Measurements from ENCODE around the gene NKRF.

Gene NKRF

DNA sequence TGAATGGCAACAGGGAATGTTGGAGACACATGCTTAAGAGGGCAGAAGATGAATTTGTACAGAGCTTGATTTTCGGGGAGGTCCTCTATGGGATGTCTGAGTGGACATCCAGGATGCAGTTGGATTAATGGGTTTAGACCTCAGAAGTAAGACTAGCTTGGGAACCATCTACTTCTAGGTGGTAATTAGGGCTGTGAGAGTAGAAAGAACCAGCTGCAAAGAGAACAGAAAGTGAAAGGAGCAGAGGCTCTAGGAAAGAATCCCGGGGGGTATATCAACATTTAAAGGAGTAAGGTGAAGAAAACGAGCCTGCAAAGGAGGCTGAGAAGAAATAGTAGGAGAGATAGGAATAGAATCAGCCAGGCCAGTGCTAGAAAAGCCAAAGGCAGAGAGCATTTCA is 29.0 kb upstream of the NKRF start:
- Histone ChIP-seq H3K4me2 (ENCODE audit: low read depth, low read length, poor library complexity, severe bottlenecking) (no peak overlapping the region), H3K79me2 (ENCODE audit: insufficient read depth, low read length) (no peaks in the 10 kb centered on the region), H3K9ac (ENCODE audit: low read depth, low read length, poor library complexity, severe bottlenecking) (no peak overlapping the region), H3K36me3 (ENCODE audit: insufficient read depth, low read length) (peaks cover 81% of the 10 kb centered on the region; the same call in 1 of the 2 replicates), H3K9me2 (replicated peaks; ENCODE audit: low read depth, low read length) (no peaks in the 10 kb centered on the region), H3K4me1 (ENCODE audit: insufficient read depth, low read length, poor library complexity, severe bottlenecking) (no peaks in the 10 kb centered on the region), H3K27me3 (ENCODE audit: insufficient read depth, low read length, poor library complexity, severe bottlenecking) (no peaks in the 10 kb centered on the region), H4K20me1 (ENCODE audit: insufficient read depth, low read length, poor library complexity, severe bottlenecking) (no peaks in the 10 kb centered on the region), H3K9me3 (ENCODE audit: insufficient read depth, low read depth, low read length) (no peaks in the 10 kb centered on the region), H3K4me3 (ENCODE audit: low read length, poor library complexity, severe bottlenecking) (no peak overlapping the region), H3F3A (ENCODE audit: low read depth) (no peaks in the 10 kb centered on the region), H2AFZ (ENCODE audit: low read length) (no peak overlapping the region)
- TF ChIP-seq, protein P1, sequence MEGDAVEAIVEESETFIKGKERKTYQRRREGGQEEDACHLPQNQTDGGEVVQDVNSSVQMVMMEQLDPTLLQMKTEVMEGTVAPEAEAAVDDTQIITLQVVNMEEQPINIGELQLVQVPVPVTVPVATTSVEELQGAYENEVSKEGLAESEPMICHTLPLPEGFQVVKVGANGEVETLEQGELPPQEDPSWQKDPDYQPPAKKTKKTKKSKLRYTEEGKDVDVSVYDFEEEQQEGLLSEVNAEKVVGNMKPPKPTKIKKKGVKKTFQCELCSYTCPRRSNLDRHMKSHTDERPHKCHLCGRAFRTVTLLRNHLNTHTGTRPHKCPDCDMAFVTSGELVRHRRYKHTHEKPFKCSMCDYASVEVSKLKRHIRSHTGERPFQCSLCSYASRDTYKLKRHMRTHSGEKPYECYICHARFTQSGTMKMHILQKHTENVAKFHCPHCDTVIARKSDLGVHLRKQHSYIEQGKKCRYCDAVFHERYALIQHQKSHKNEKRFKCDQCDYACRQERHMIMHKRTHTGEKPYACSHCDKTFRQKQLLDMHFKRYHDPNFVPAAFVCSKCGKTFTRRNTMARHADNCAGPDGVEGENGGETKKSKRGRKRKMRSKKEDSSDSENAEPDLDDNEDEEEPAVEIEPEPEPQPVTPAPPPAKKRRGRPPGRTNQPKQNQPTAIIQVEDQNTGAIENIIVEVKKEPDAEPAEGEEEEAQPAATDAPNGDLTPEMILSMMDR (conservative IDR thresholded peaks at IDR 0.05; ENCODE audit: low read length): no peak
- no peak for TF ChIP-seq EZH2phosphoT487 (IDR thresholded peaks at IDR 0.05; ENCODE audit: borderline replicate concordance)

DNA sequence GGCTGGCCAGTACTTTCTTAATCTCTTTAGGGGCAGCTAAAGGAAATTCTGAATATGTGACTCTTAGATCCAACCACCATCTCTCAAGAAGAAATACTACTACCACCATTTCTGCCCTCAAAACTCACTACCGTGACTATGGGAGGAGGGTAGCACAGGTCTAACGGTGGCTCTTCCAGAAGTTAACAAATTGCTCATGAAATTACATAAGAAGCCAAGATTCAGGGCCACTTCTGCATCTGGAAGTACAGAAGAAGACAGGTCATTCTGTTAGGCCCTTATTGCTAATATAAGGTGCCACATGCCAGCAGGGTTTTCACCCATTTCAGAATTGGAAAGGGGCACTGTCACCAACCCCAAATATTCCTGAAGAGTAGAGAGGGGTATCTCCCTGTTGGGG is 19.6 kb upstream of the NKRF start:
- H3K9me2 ChIP-seq (replicated peaks; ENCODE audit: low read depth, low read length): no peaks in the 10 kb centered on the region
- H3K9ac ChIP-seq (ENCODE audit: low read depth, low read length, poor library complexity, severe bottlenecking): no peak overlapping the region
- H4K20me1 ChIP-seq (ENCODE audit: insufficient read depth, low read length, poor library complexity, severe bottlenecking): no peaks in the 10 kb centered on the region
- H3K4me3 ChIP-seq (ENCODE audit: low read length, poor library complexity, severe bottlenecking): no peak overlapping the region
- H3F3A ChIP-seq (ENCODE audit: low read depth): no peaks in the 10 kb centered on the region
- H3K4me2 ChIP-seq (ENCODE audit: low read depth, low read length, poor library complexity, severe bottlenecking): no peak overlapping the region
- H3K79me2 ChIP-seq (ENCODE audit: insufficient read depth, low read length): no peaks in the 10 kb centered on the region
- no peak overlapping the region for H2AFZ ChIP-seq (ENCODE audit: low read length)
- no peaks in the 10 kb centered on the region for H3K27me3 ChIP-seq (ENCODE audit: insufficient read depth, low read length, poor library complexity, severe bottlenecking)
- TF ChIP-seq EZH2phosphoT487 (IDR thresholded peaks at IDR 0.05; ENCODE audit: borderline replicate concordance): no peak
- TF ChIP-seq, protein P1 (conservative IDR thresholded peaks at IDR 0.05; ENCODE audit: low read length): no peak
- no peaks in the 10 kb centered on the region for H3K4me1 ChIP-seq (ENCODE audit: insufficient read depth, low read length, poor library complexity, severe bottlenecking)
- H3K9me3 ChIP-seq (ENCODE audit: insufficient read depth, low read depth, low read length): no peaks in the 10 kb centered on the region
- peaks cover 65% of the 10 kb centered on the region; the same call in 1 of the 2 replicates for H3K36me3 ChIP-seq (ENCODE audit: insufficient read depth, low read length)

DNA sequence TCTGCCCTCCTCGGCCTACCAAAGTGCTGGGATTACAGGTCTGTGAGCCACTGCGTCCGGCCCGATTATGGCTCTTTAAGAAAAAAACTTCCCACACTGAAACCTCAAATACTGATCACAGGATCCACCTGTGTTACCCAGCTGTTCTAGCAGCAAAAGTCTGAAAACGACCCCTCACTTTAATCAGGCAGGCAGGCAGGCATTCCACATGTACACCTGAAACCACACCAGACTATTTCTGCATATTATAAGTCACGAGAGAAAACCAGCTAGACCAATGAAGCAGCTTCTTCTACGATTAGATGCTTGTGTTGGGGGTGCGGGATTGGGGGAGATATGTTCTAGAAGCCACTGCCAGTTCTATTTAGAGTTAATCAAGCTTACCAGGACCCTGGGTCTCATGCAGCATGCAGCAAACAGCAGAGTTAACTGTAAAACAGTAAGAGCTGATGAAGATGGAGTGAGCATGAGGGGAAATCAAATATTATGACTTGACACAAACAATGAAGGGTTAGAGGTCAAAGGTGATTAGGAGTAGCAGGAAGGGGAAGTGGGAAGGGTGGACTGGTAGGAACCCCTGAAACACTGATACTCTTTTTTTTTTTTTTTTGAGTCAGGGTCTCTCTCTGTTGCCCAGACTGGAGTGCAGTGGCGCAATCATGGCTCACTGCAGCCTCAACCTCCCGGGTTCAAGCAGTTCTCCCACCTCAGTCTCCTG is 18.9 kb upstream of the NKRF start:
- H3K4me1 ChIP-seq (ENCODE audit: insufficient read depth, low read length, poor library complexity, severe bottlenecking): no peaks in the 10 kb centered on the region
- no peaks in the 10 kb centered on the region for H4K20me1 ChIP-seq (ENCODE audit: insufficient read depth, low read length, poor library complexity, severe bottlenecking)
- H3K9me3 ChIP-seq (ENCODE audit: insufficient read depth, low read depth, low read length): no peaks in the 10 kb centered on the region
- no peak overlapping the region for H3K4me2 ChIP-seq (ENCODE audit: low read depth, low read length, poor library complexity, severe bottlenecking)
- no peaks in the 10 kb centered on the region for H3F3A ChIP-seq (ENCODE audit: low read depth)
- H3K27me3 ChIP-seq (ENCODE audit: insufficient read depth, low read length, poor library complexity, severe bottlenecking): no peaks in the 10 kb centered on the region
- no peak overlapping the region for H3K4me3 ChIP-seq (ENCODE audit: low read length, poor library complexity, severe bottlenecking)
- TF ChIP-seq EZH2phosphoT487 (IDR thresholded peaks at IDR 0.05; ENCODE audit: borderline replicate concordance): no peak
- TF ChIP-seq, protein P1 (conservative IDR thresholded peaks at IDR 0.05; ENCODE audit: low read length): no peak
- H3K79me2 ChIP-seq (ENCODE audit: insufficient read depth, low read length): no peaks in the 10 kb centered on the region
- H3K9ac ChIP-seq (ENCODE audit: low read depth, low read length, poor library complexity, severe bottlenecking): no peak overlapping the region
- H3K9me2 ChIP-seq (replicated peaks; ENCODE audit: low read depth, low read length): no peaks in the 10 kb centered on the region
- H3K36me3 ChIP-seq (ENCODE audit: insufficient read depth, low read length): peaks cover 58% of the 10 kb centered on the region; the same call in 1 of the 2 replicates
- H2AFZ ChIP-seq (ENCODE audit: low read length): no peak overlapping the region
